HCT116 (cell line): ENCODE data around the gene BPIFB4. TPM values are rescaled to one million over a fixed set of nuclear protein-coding genes. Genes with fewer than 3 reads are reported as not detected.

Experiments used
- ATAC-seq: fragments of 200-7000 bp; cut with Tn5 transposase; 2 replicates; pipeline ENCODE4 v1.9.1; 2020; ENCODE audit warnings: mild to moderate bottlenecking, moderate library complexity
- BruUV-seq: library from RNA; stranded (reverse); fragments of 400-500 nt; replicated peaks from 2 replicates; lab custom pipeline; 2021; lab: Mats Ljungman, UMichigan
- CTCF ChIA-PET: fragments of 300-600 bp; sonication (Branson Sonifier 250); formaldehyde crosslinking; loops from one replicate; lab custom pipeline; 2021; ENCODE audit warnings: antibody characterized with exemption; lab: Charles Lee
- POLR2A ChIA-PET: fragments of 300-600, 350-600 bp; sonication (Branson Sonifier 250); formaldehyde crosslinking; loops from one replicate; lab custom pipeline; 2021; ENCODE audit warnings: antibody characterized with exemption; lab: Charles Lee
- RAD21 ChIA-PET, 2 experiments: fragments of 300-600 bp; sonication (Branson Sonifier 250); formaldehyde crosslinking; loops; one replicate each; lab custom pipeline; 2023; ENCODE audit warnings: low total read pairs in 2 of 2; ENCODE audit not compliant: uncharacterized antibody in 2 of 2, unreplicated experiment in 2 of 2, low non-redundant PET in 1 of 2; lab: Charles Lee
- DNase-seq: peaks from one replicate; pipeline ENCODE4 v3.0.0-alpha.2; 2010; ENCODE audit warnings: low read depth, low spot score
- H2AFZ ChIP-seq: fragments of 200-600 bp; shearing (Covaris generic), sonication (generic); 2 replicates; pipeline ENCODE4 v1.6.1; 2017; ENCODE audit warnings: low read depth, mixed run types, mixed read lengths, antibody characterized with exemption, low read length; ENCODE audit not compliant: poor library complexity, severe bottlenecking
- H3K27ac ChIP-seq: 2 replicates; pipeline ENCODE4 v1.5.1; 2012; ENCODE audit warnings: low read depth, low read length
- H3K27me3 ChIP-seq: fragments of 200-600 bp; sonication (generic); 2 replicates; pipeline ENCODE4 v1.6.1; 2016; ENCODE audit warnings: mixed run types, low read length, mixed read lengths; ENCODE audit not compliant: insufficient read depth
- H3K36me3 ChIP-seq, 2 experiments: fragments of 200-500 bp in 1 of 2; fragments of 200-600 bp in 1 of 2; sonication (Bioruptor generic) in 1 of 2; sonication (generic) in 1 of 2; 2 replicates each; pipeline versions ENCODE4 v1.5.1 to v1.6.1; 2014 to 2016; ENCODE audit warnings: low read length in 2 of 2, inconsistent platforms in 1 of 2, mixed read lengths in 1 of 2, mixed run types in 1 of 2; ENCODE audit not compliant: insufficient read depth in 2 of 2, control insufficient read depth in 1 of 2
- H3K4me1 ChIP-seq, 2 experiments: fragments of 200-600 bp in 1 of 2; sonication (generic) in 1 of 2; 2 replicates each; pipeline versions ENCODE4 v1.5.1 to v1.6.1; 2012 to 2017; ENCODE audit warnings: low read length in 2 of 2, inconsistent platforms in 1 of 2, mild to moderate bottlenecking in 1 of 2, mixed read lengths in 1 of 2, mixed run types in 1 of 2, moderate library complexity in 1 of 2; ENCODE audit not compliant: insufficient read depth in 2 of 2, control insufficient read depth in 1 of 2
- H3K4me2 ChIP-seq: fragments of 200-600 bp; sonication (generic); 2 replicates; pipeline ENCODE4 v1.6.1; 2017; ENCODE audit warnings: mixed run types, low read length, mixed read lengths
- H3K4me3 ChIP-seq, 2 experiments: fragments of 200-600 bp in 1 of 2; sonication (generic) in 1 of 2; replicated peaks in 1 of 2; 2 replicates each; pipeline ENCODE4 v1.5.1; 2011 to 2016; ENCODE audit warnings: low read length in 2 of 2, control low read depth in 1 of 2, low read depth in 1 of 2, mild to moderate bottlenecking in 1 of 2, mixed read lengths in 1 of 2, mixed run types in 1 of 2
- H3K79me2 ChIP-seq: fragments of 200-600 bp; sonication (generic); 2 replicates; pipeline ENCODE4 v1.6.1; 2017; ENCODE audit warnings: mild to moderate bottlenecking, mixed run types, low read length, moderate library complexity, mixed read lengths; ENCODE audit not compliant: insufficient read depth
- H3K9ac ChIP-seq: fragments of 200-600 bp; sonication (generic); 2 replicates; pipeline ENCODE4 v1.6.1; 2016; ENCODE audit warnings: low read length, mixed read lengths
- H3K9me2 ChIP-seq: fragments of 200-600 bp; sonication (generic), shearing (Covaris generic); 2 replicates; pipeline ENCODE4 v1.6.1; 2017; ENCODE audit warnings: mixed run types, mild to moderate bottlenecking, moderate library complexity; ENCODE audit not compliant: insufficient read depth
- H3K9me3 ChIP-seq, 2 experiments: fragments of 200-500 bp in 1 of 2; fragments of 200-600 bp in 1 of 2; sonication (Bioruptor generic) in 1 of 2; sonication (generic) in 1 of 2; 2 replicates each; pipeline ENCODE4 v1.6.1; 2014 to 2017; ENCODE audit warnings: low read length in 2 of 2, mixed read lengths in 2 of 2, inconsistent platforms in 1 of 2, low read depth in 1 of 2, mild to moderate bottlenecking in 1 of 2, mixed run types in 1 of 2, moderate library complexity in 1 of 2; ENCODE audit not compliant: control insufficient read depth in 1 of 2, insufficient read depth in 1 of 2
- H4K20me1 ChIP-seq: fragments of 200-600 bp; sonication (generic), shearing (Covaris generic); 2 replicates; pipeline ENCODE4 v1.6.1; 2017; ENCODE audit warnings: mixed run types, mild to moderate bottlenecking, moderate library complexity; ENCODE audit not compliant: insufficient read depth
- ATF3 ChIP-seq: IDR thresholded peaks from 2 replicates; pipeline ENCODE4 v1.6.1; 2012
- CBX3 ChIP-seq: IDR thresholded peaks from 2 replicates; pipeline ENCODE4 v1.6.1; 2012; ENCODE audit warnings: low read depth
- CEBPB ChIP-seq: IDR thresholded peaks from 2 replicates; pipeline ENCODE4 v1.6.1; 2012; ENCODE audit warnings: low read depth
- CTCF ChIP-seq, 3 experiments: fragments of 200-600 bp in 1 of 3; sonication (generic) in 1 of 3; IDR thresholded peaks in 2 of 3; conservative IDR thresholded peaks in 1 of 3; 2 replicates each; pipeline ENCODE4 v1.5.1; 2012 to 2017; ENCODE audit warnings: low read depth in 2 of 3, low read length in 2 of 3, antibody characterized with exemption in 1 of 3, borderline replicate concordance in 1 of 3, control low read depth in 1 of 3, mild to moderate bottlenecking in 1 of 3, mixed read lengths in 1 of 3, mixed run types in 1 of 3, moderate library complexity in 1 of 3; ENCODE audit not compliant: insufficient read depth in 1 of 3
- EGR1 ChIP-seq: IDR thresholded peaks from 2 replicates; pipeline ENCODE4 v1.6.1; 2012; ENCODE audit warnings: low read depth
- ELF1 ChIP-seq: IDR thresholded peaks from 2 replicates; pipeline ENCODE4 v1.6.1; 2012; ENCODE audit warnings: low read depth, borderline replicate concordance
- EZH2 ChIP-seq: fragments of 200-600 bp; sonication (generic); IDR thresholded peaks from 2 replicates; pipeline ENCODE4 v1.6.1; 2017; ENCODE audit warnings: antibody characterized with exemption, mixed run types
- EZH2phosphoT487 ChIP-seq: fragments of 200-600 bp; IDR thresholded peaks from 2 replicates; pipeline ENCODE4 v1.6.1; 2018; ENCODE audit warnings: antibody characterized with exemption, borderline replicate concordance
- JUND ChIP-seq: IDR thresholded peaks from 2 replicates; pipeline ENCODE4 v1.6.1; 2012
- MAX ChIP-seq: IDR thresholded peaks from 2 replicates; pipeline ENCODE4 v1.6.1; 2012
- POLR2A ChIP-seq: IDR thresholded peaks from 2 replicates; pipeline ENCODE4 v1.7.0; 2011; ENCODE audit warnings: borderline replicate concordance; ENCODE audit not compliant: insufficient read depth, insufficient read length; ENCODE audit errors: extremely low read depth
- RAD21 ChIP-seq: IDR thresholded peaks from 2 replicates; pipeline ENCODE4 v1.6.1; 2012; ENCODE audit warnings: low read depth, mild to moderate bottlenecking
- REST ChIP-seq: IDR thresholded peaks from 2 replicates; pipeline ENCODE4 v1.6.1; 2012; ENCODE audit warnings: low read depth
- SP1 ChIP-seq: IDR thresholded peaks from 2 replicates; pipeline ENCODE4 v1.6.1; 2012; ENCODE audit warnings: low read depth
- SRF ChIP-seq: IDR thresholded peaks from 2 replicates; pipeline ENCODE4 v1.6.1; 2012; ENCODE audit warnings: low read depth
- TCF7L2 ChIP-seq: IDR thresholded peaks from 2 replicates; pipeline ENCODE4 v1.7.0; 2011; ENCODE audit warnings: borderline replicate concordance, inconsistent platforms; ENCODE audit not compliant: insufficient read depth, insufficient read length; ENCODE audit errors: extremely low read depth
- YY1 ChIP-seq: IDR thresholded peaks from 2 replicates; pipeline ENCODE4 v1.6.1; 2011; ENCODE audit warnings: low read length, low read depth, moderate library complexity, mild to moderate bottlenecking; ENCODE audit not compliant: insufficient replicate concordance; ENCODE audit errors: extremely low read depth
- ZBTB33 ChIP-seq: IDR thresholded peaks from 2 replicates; pipeline ENCODE4 v1.6.1; 2011; ENCODE audit warnings: mild to moderate bottlenecking, low read length, moderate library complexity; ENCODE audit not compliant: insufficient replicate concordance; ENCODE audit errors: extremely low read depth
- ZFX ChIP-seq: fragments of 450-650 bp; IDR thresholded peaks from 2 replicates; pipeline ENCODE4 v1.6.1; 2017
- ZNF274 ChIP-seq: fragments of 200-500 bp; sonication (Bioruptor generic); IDR thresholded peaks from 2 replicates; pipeline ENCODE4 v1.6.1; 2014; ENCODE audit warnings: mild to moderate bottlenecking, low read depth, low read length, inconsistent platforms
- intact Hi-C: fragments of 100-400 bp; cut with micrococcal nuclease; formaldehyde crosslinking; loops from 2 replicates; pipeline ENCODE4 v1.10.0; 2022
- total RNA-seq: library from RNA; stranded (reverse); gene quantifications from one replicate; pipeline ENCODE4 v1.2.1, GENCODE V29; 2021; ENCODE audit not compliant: unreplicated experiment

The BPIFB4 gene
- total RNA-seq, 1 experiment from 2014 or later, result not detected

GRCh38 chr20:33154252-33154651 is 74.8 kb downstream of the BPIFB4 start:
- Histone ChIP-seq H3K27ac (no peak overlapping the region), H3K79me2 (no peaks in the 10 kb centered on the region), H3K9me3 (no peaks in the 10 kb centered on the region), H3K27me3 (peaks cover 76% of the 10 kb centered on the region), H4K20me1 (no peaks in the 10 kb centered on the region), H3K9me2 (no peaks in the 10 kb centered on the region), H3K9ac (no peak overlapping the region), H2AFZ (no peak overlapping the region), H3K4me3 (no peak overlapping the region), H3K36me3 (no peaks in the 10 kb centered on the region), H3K4me2 (no peak overlapping the region), H3K4me1 (no peaks in the 10 kb centered on the region)
- TF ChIP-seq EZH2phosphoT487, result no peak
- no peak for TF ChIP-seq SP1
- TF ChIP-seq RAD21, result no peak
- TF ChIP-seq EZH2, result no peak
- TF ChIP-seq TCF7L2, result no peak
- no peak for TF ChIP-seq MAX
- TF ChIP-seq ZNF274, result no peak
- no peak for TF ChIP-seq ZBTB33
- TF ChIP-seq POLR2A, result no peak
- TF ChIP-seq REST, result no peak
- TF ChIP-seq JUND, result no peak
- no peak for TF ChIP-seq CBX3
- no peak for TF ChIP-seq ZFX
- TF ChIP-seq CTCF (IDR thresholded peaks at IDR 0.05 in 2 of 3, conservative IDR thresholded peaks at IDR 0.05 in 1 of 3; ENCODE audit: borderline replicate concordance in 1 of 3, insufficient read depth in 1 of 3, low read depth in 2 of 3, low read length in 2 of 3), result no peak
- TF ChIP-seq ATF3, result no peak
- TF ChIP-seq EGR1, result no peak
- no peak for TF ChIP-seq YY1
- TF ChIP-seq CEBPB, result no peak
- no peak for TF ChIP-seq ELF1
- no peak for TF ChIP-seq SRF
- ChIA-PET CTCF (no interaction called here), POLR2A (no interaction called here), RAD21 (no interaction called here)
- no peak for ATAC-seq
- intact Hi-C loops, result no loop called here
- BruUV-seq, result no TSS peak
- no peak for DNase-seq
